Tibial nerve (tissue), 4 donors: Measurements from ENCODE around the gene MAMLD1.

Experiments used
- EP300 ChIP-seq, 2 donors: sonication (generic); formaldehyde crosslinking; IDR thresholded peaks; one replicate each; pipeline ENCODE4 v1.6.1; 2017; ENCODE audit warnings: antibody characterized with exemption in 2 of 2, mild to moderate bottlenecking in 1 of 2
- POLR2A ChIP-seq, 2 donors: fragments of 450-650 bp; IDR thresholded peaks; one replicate each; pipeline ENCODE4 v1.6.1; 2017; ENCODE audit warnings: antibody characterized with exemption in 2 of 2, mild to moderate bottlenecking in 2 of 2, moderate library complexity in 2 of 2
- TF ChIP-seq, protein P1 (sequence below), 5 experiments: fragments of 200-600 bp in 3 of 5; fragments of 450-650 bp in 2 of 5; sonication (generic) in 3 of 5; IDR thresholded peaks; one replicate each; pipeline ENCODE4 v1.5.1; 2016 to 2019; ENCODE audit warnings: antibody characterized with exemption in 5 of 5, mild to moderate bottlenecking in 3 of 5, moderate library complexity in 2 of 5

DNA sequence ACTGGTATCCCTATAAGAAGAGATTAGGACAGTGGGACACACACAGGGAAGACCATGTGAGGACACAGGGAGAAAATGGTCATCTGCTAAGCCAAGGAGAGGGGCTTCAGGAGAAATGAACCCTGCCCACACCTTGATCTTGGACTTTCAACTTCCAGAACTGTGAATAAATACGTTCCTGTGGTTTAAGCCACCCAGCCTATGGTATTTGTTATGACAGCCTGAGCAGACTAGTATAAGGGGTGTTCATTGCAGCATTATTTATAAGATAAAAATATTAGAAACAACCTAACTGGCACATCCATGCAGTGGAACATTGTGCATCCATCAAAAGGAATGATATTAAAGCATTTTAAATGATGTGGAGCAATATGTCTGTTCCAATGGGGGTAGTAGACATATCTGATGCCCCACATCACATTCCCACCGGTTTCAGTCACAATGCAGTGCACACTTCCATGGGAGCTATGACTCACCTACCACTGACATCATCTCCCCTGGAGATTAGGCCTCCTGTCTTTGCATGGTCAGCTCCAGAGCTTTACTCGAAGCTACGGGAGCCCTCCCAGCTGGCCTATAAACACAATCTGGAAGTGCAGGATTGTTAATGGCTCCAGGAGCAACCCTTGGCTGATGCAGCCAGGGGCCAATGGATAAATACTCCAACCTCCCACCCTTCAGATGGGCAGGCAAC, 38.9 kb upstream of the MAMLD1 start:
- TF ChIP-seq, protein P1, sequence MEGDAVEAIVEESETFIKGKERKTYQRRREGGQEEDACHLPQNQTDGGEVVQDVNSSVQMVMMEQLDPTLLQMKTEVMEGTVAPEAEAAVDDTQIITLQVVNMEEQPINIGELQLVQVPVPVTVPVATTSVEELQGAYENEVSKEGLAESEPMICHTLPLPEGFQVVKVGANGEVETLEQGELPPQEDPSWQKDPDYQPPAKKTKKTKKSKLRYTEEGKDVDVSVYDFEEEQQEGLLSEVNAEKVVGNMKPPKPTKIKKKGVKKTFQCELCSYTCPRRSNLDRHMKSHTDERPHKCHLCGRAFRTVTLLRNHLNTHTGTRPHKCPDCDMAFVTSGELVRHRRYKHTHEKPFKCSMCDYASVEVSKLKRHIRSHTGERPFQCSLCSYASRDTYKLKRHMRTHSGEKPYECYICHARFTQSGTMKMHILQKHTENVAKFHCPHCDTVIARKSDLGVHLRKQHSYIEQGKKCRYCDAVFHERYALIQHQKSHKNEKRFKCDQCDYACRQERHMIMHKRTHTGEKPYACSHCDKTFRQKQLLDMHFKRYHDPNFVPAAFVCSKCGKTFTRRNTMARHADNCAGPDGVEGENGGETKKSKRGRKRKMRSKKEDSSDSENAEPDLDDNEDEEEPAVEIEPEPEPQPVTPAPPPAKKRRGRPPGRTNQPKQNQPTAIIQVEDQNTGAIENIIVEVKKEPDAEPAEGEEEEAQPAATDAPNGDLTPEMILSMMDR (IDR thresholded peaks at IDR 0.05), result no peak
- TF ChIP-seq EP300 (IDR thresholded peaks at IDR 0.05) (no peak), POLR2A (IDR thresholded peaks at IDR 0.05) (no peak)
